SK-N-SH (cell line): ENCODE results near the gene PTTG1IP. TPM values are rescaled to one million over a fixed set of nuclear protein-coding genes. Genes with fewer than 3 reads are reported as not detected.

ENCODE experiments used
- CTCF ChIA-PET: fragments of 300-600, 350-600 bp; formaldehyde crosslinking; extraction: SDS; loops from one replicate; lab custom pipeline; 2021; lab: Yijun Ruan, JAX
- POLR2A ChIA-PET: fragments of 350-600 bp; sonication (Branson Sonifier 250); formaldehyde crosslinking; extraction: SDS; loops from one replicate; lab custom pipeline; 2020; ENCODE audit warnings: antibody characterized with exemption, inconsistent platforms; lab: Yijun Ruan, JAX
- DNase-seq: peaks from one replicate; pipeline ENCODE4 v3.0.0; 2012
- H2AFZ ChIP-seq: fragments of 200-600 bp; sonication (generic); 2 replicates; pipeline ENCODE4 v1.8.1; 2016; ENCODE audit warnings: antibody characterized with exemption, mild to moderate bottlenecking, low read depth
- H3F3A ChIP-seq: fragments of 200-600 bp; sonication (generic); replicated peaks from 2 replicates; pipeline ENCODE3; 2016; ENCODE audit warnings: antibody characterized with exemption, mild to moderate bottlenecking; ENCODE audit not compliant: insufficient read depth
- H3K27ac ChIP-seq, 2 experiments: fragments of 200-500 bp in 1 of 2; fragments of 200-600 bp in 1 of 2; sonication (Bioruptor generic) in 1 of 2; sonication (generic), shearing (Covaris generic) in 1 of 2; 2 replicates each; pipeline versions ENCODE4 v1.5.1 to v1.6.1; 2014 to 2016; ENCODE audit warnings: low read depth in 2 of 2, inconsistent platforms in 1 of 2, low read length in 1 of 2, mild to moderate bottlenecking in 1 of 2, mixed read lengths in 1 of 2
- H3K27me3 ChIP-seq: fragments of 200-600 bp; sonication (generic), shearing (Covaris generic); 2 replicates; pipeline ENCODE4 v1.6.1; 2016; ENCODE audit warnings: mixed run types; ENCODE audit not compliant: insufficient read depth
- H3K36me3 ChIP-seq, 2 experiments: fragments of 200-500 bp in 1 of 2; fragments of 200-600 bp in 1 of 2; sonication (Bioruptor generic) in 1 of 2; sonication (generic) in 1 of 2; replicated peaks in 1 of 2; 2 replicates each; pipeline versions ENCODE3 to v1.5.1; 2014 to 2016; ENCODE audit warnings: low read length in 1 of 2, mild to moderate bottlenecking in 1 of 2; ENCODE audit not compliant: insufficient read depth in 2 of 2, control insufficient read depth in 1 of 2
- H3K4me1 ChIP-seq, 2 experiments: fragments of 200-500 bp in 1 of 2; fragments of 200-600 bp in 1 of 2; sonication (Bioruptor generic) in 1 of 2; sonication (generic), shearing (Covaris generic) in 1 of 2; 2 replicates each; pipeline versions ENCODE4 v1.5.1 to v1.6.1; 2014 to 2016; ENCODE audit warnings: low read depth in 1 of 2, low read length in 1 of 2, mixed run types in 1 of 2; ENCODE audit not compliant: insufficient read depth in 2 of 2, control insufficient read depth in 1 of 2
- H3K4me2 ChIP-seq: fragments of 200-600 bp; sonication (generic), shearing (Covaris generic); 2 replicates; pipeline ENCODE4 v1.6.1; 2017; ENCODE audit warnings: mixed run types
- H3K4me3 ChIP-seq, 2 experiments: fragments of 200-500 bp in 1 of 2; fragments of 200-600 bp in 1 of 2; sonication (Bioruptor generic) in 1 of 2; sonication (generic), shearing (Covaris generic) in 1 of 2; 2 replicates each; pipeline versions ENCODE4 v1.5.1 to v1.8.1; 2014 to 2016; ENCODE audit warnings: low read depth in 2 of 2, inconsistent platforms in 1 of 2, low read length in 1 of 2, mild to moderate bottlenecking in 1 of 2, mixed read lengths in 1 of 2, moderate library complexity in 1 of 2
- H3K79me2 ChIP-seq: fragments of 200-600 bp; sonication (generic); 2 replicates; pipeline ENCODE4 v1.8.1; 2017; ENCODE audit warnings: mild to moderate bottlenecking; ENCODE audit not compliant: insufficient read depth
- H3K9ac ChIP-seq: fragments of 200-600 bp; sonication (generic); 2 replicates; pipeline ENCODE4 v1.6.1; 2017; ENCODE audit warnings: mixed run types
- H3K9me2 ChIP-seq: fragments of 200-600 bp; sonication (generic); 2 replicates; pipeline ENCODE4 v1.6.1; 2017; ENCODE audit warnings: mixed run types
- H3K9me3 ChIP-seq: fragments of 200-600 bp; sonication (generic); 2 replicates; pipeline ENCODE4 v1.6.1; 2017; ENCODE audit warnings: mixed run types, mild to moderate bottlenecking, moderate library complexity
- H4K20me1 ChIP-seq: fragments of 200-600 bp; sonication (generic); 2 replicates; pipeline ENCODE4 v1.6.1; 2017; ENCODE audit warnings: mild to moderate bottlenecking, mixed run types; ENCODE audit not compliant: insufficient read depth
- CTCF ChIP-seq: fragments of 200-600 bp; sonication (generic); IDR thresholded peaks from 2 replicates; pipeline ENCODE4 v1.6.1; 2017; ENCODE audit warnings: antibody characterized with exemption, mild to moderate bottlenecking, moderate library complexity
- IRF3 ChIP-seq: fragments of 150-350 bp; IDR thresholded peaks from 2 replicates; pipeline ENCODE4 v1.6.1; 2016; ENCODE audit warnings: mild to moderate bottlenecking, low read depth, low read length
- NRF1 ChIP-seq: IDR thresholded peaks from 2 replicates; pipeline ENCODE4 v1.6.1; 2012; ENCODE audit warnings: low read depth, mild to moderate bottlenecking, low read length
- PBX3 ChIP-seq: IDR thresholded peaks from 2 replicates; pipeline ENCODE4; 2012
- REST ChIP-seq: IDR thresholded peaks from 2 replicates; pipeline ENCODE4 v1.6.1; 2012; ENCODE audit warnings: mild to moderate bottlenecking, low read depth, low read length, moderate library complexity
- RXRA ChIP-seq: IDR thresholded peaks from 2 replicates; pipeline ENCODE4 v1.4.0; 2012; ENCODE audit warnings: low read depth, mild to moderate bottlenecking, borderline replicate concordance
- TAF1 ChIP-seq: IDR thresholded peaks from 2 replicates; pipeline ENCODE4 v1.6.1; 2012; ENCODE audit warnings: low read depth, mild to moderate bottlenecking, low read length, moderate library complexity, borderline replicate concordance
- TCF12 ChIP-seq: IDR thresholded peaks from 2 replicates; pipeline ENCODE4 v1.4.0; 2012
- TEAD4 ChIP-seq: IDR thresholded peaks from 2 replicates; pipeline ENCODE4 v1.4.0; 2012; ENCODE audit warnings: mild to moderate bottlenecking, borderline replicate concordance; ENCODE audit not compliant: insufficient read depth
- WGBS: methylation state at CpG from one replicate; pipeline ENCODE4 v1.1.6; 2017; ENCODE audit warnings: low lambda C conversion rate; 5-methylcytosine and 5-hydroxymethylcytosine counted together
- polyA plus RNA-seq, 3 experiments: library from polyadenylated mRNA; depleted of rRNA; stranded (reverse); fragments of >200 nt; gene quantifications; 2 replicates each; pipeline ENCODE4 v1.2.3, GENCODE V29; 2012

PTTG1IP gene
- polyA plus RNA-seq, 1 of the 3 experiments (the other 2 are of a cell fraction) = 171 TPM

GRCh38 chr21:44898851-44899767, 25.6 kb upstream of the PTTG1IP start (continued):
- TF ChIP-seq IRF3 (no peak), TCF12 (no peak), NRF1 (no peak), PBX3 (no peak), RXRA (no peak)
- TF ChIP-seq, all 33 proteins: peak for 0

- no peak overlapping the region for H3K4me3 ChIP-seq
- ChIA-PET CTCF (interaction anchor here (2.7 kb wide), 1 partner anchor 34 kb away, joined by 15 read pairs; no protein-coding TSS in a partner anchor), POLR2A (no interaction called here)
- H3K9me3 ChIP-seq = no peaks in the 10 kb centered on the region
- H3K9ac ChIP-seq = no peak overlapping the region
- peaks cover 13% of the 10 kb centered on the region; the same call in 1 of the 2 replicates for H3K27me3 ChIP-seq
- no peaks in the 10 kb centered on the region for H3K4me1 ChIP-seq
- no peaks in the 10 kb centered on the region for H3K9me2 ChIP-seq
- 70% methylated on average over 7 of the region's 13 CpGs for WGBS
- peaks cover 7% of the 10 kb centered on the region for H3F3A ChIP-seq
- H3K36me3 ChIP-seq = no peaks in the 10 kb centered on the region
- H2AFZ ChIP-seq = no peak overlapping the region
- no peak for TF ChIP-seq TAF1
- TF ChIP-seq CTCF = no peak
- no peak for TF ChIP-seq REST
- TF ChIP-seq TEAD4 = no peak
- H3K27ac ChIP-seq = no peak overlapping the region
- no peaks in the 10 kb centered on the region for H4K20me1 ChIP-seq
- no peak overlapping the region for H3K4me2 ChIP-seq
- no peaks in the 10 kb centered on the region for H3K79me2 ChIP-seq
- no peak for DNase-seq
These were observed 24.6 kb upstream of the PTTG1IP start for GRCh38 chr21:44898011-44898488.
